ENCODE measurements around the gene FADS3. TPM values are rescaled to one million over a fixed set of nuclear protein-coding genes. Genes with fewer than 3 reads are reported as not detected.

FADS3 gene
- total RNA-seq, 2 experiments from 2014 or later = 7.2 to 10.1 TPM

GRCh38 chr11:61829806-61830205 is 61.5 kb downstream of the FADS3 start:
- POLR2A ChIA-PET = interaction anchor here (1.0 to 1.2 kb wide), 2 partner anchors 15 to 22 kb away, joined by 3 to 4 read pairs; no protein-coding TSS in a partner anchor
- Mint-ChIP-seq H3K9me3 (ENCODE audit: low read depth) (no peaks in the 10 kb centered on the region), H3K27ac (no peak overlapping the region), H3K36me3 (ENCODE audit: low read depth) (peaks cover 14% of the 10 kb centered on the region), H3K27me3 (peaks cover 38% of the 10 kb centered on the region), H3K4me1 (peaks cover 29% of the 10 kb centered on the region), H3K4me3 (peak overlapping the region; percentile 84)
- intact Hi-C loops (cut with DNase I, micrococcal nuclease) = no loop called here
- CTCF ChIA-PET = interaction anchor here (0.5 to 2.0 kb wide), 4 partner anchors 12 to 251 kb away, joined by 3 to 8 read pairs (median 4); partner anchors contain the start of genes FADS1 and FEN1
- DNase-seq = no peak
- ATAC-seq = no peak

GRCh38 chr11:61828629-61829407 is 62.5 kb downstream of the FADS3 start:
- Mint-ChIP-seq H3K27me3 (peaks cover 40% of the 10 kb centered on the region), H3K27ac (peak overlapping the region; percentile 74), H3K4me3 (peak overlapping the region; percentile 84), H3K36me3 (ENCODE audit: low read depth) (peaks cover 13% of the 10 kb centered on the region), H3K9me3 (ENCODE audit: low read depth) (no peaks in the 10 kb centered on the region), H3K4me1 (peaks cover 19% of the 10 kb centered on the region)
- ChIA-PET CTCF (interaction anchor here (0.6 to 2.0 kb wide), 10 partner anchors 11 to 531 kb away, joined by 3 to 8 read pairs (median 4); partner anchors contain the start of genes FADS1 and FEN1), POLR2A (interaction anchor here (1.0 to 1.2 kb wide), 2 partner anchors 14 to 21 kb away, joined by 3 to 4 read pairs; no protein-coding TSS in a partner anchor)
- peak; percentile 48 for ATAC-seq
- intact Hi-C loops (cut with DNase I, micrococcal nuclease) = no loop called here
- DNase-seq = peak; percentile 64

GRCh38 chr11:61828379-61828628 is 63.0 kb downstream of the FADS3 start:
- DNase-seq (no peak), ATAC-seq (no peak)
- Mint-ChIP-seq H3K4me1 (peaks cover 14% of the 10 kb centered on the region), H3K27me3 (peaks cover 40% of the 10 kb centered on the region), H3K9me3 (ENCODE audit: low read depth) (no peaks in the 10 kb centered on the region), H3K27ac (peak overlapping the region; percentile 74), H3K4me3 (peak overlapping the region; percentile 84), H3K36me3 (ENCODE audit: low read depth) (peaks cover 8% of the 10 kb centered on the region)
- ChIA-PET CTCF (interaction anchor here (1.0 to 2.0 kb wide), 4 partner anchors 11 to 36 kb away, joined by 4 to 8 read pairs (median 6); partner anchors contain the start of genes FADS1 and FEN1), POLR2A (no interaction called here)
- intact Hi-C loops (cut with DNase I, micrococcal nuclease) = no loop called here

- Mint-ChIP-seq H3K27ac (peak within 1 kb of the TSS; percentile 74), H3K27me3 (peaks cover 40% of the 10 kb centered on the region), H3K36me3 (ENCODE audit: low read depth) (peaks cover 8% of the 10 kb centered on the region), H3K4me3 (peak within 1 kb of the TSS; percentile 84), H3K4me1 (peaks cover 12% of the 10 kb centered on the region), H3K9me3 (ENCODE audit: low read depth) (no peaks in the 10 kb centered on the region)
- CTCF ChIA-PET = interaction anchor here (0.6 to 2.0 kb wide), 4 partner anchors 10 to 512 kb away, joined by 3 to 8 read pairs (median 6); partner anchors contain the start of gene FADS1
- intact Hi-C loops (cut with DNase I, micrococcal nuclease) = loop anchor here in 1 of 2 experiments (1.0 kb wide), 2 partner anchors 10 to 35 kb away; partner anchors contain the start of genes FADS1, FEN1 and TMEM258
- peak; percentile 86 for ATAC-seq
- POLR2A ChIA-PET = no interaction called here
- peak; percentile 90 for DNase-seq
Observed at GRCh38 chr11:61827571-61828378, 63.6 kb downstream of the FADS3 start, which contains the start of gene FADS2. TSS of gene FADS2 (plus strand) at chr11:61828300. CDS start at chr11:61828391, 91 bp downstream.

DNA sequence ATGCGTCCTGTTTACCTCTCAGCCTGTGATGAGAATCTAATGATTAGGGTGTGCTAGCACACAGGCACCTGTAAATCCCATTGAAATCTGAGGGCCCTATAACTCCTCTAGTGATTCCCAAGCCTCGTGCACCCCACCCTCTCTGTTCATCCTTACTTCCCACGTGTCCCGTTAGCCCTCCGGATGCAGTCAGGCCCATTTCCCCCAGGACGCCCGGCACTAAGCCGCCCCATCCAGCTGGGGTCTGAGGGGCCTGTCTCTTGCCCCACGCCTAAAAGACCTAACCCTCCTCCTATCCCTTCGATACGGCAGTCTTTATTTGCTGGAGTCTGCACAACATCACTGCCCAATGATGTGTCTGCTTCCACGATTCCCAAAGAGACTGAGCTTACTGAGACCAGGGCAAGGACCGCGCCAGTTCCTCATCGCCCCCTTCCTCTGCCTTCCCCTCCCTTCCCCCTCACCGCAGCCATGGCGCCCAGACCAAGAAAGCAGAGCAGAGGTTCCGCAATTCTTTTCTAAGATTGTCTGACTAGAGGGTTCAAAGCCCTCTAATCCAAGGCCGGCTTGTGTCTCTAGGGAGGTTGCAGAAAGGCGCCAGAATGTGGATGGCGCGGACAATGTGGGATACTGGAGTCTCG is 64.3 kb downstream of the FADS3 start:
- ATAC-seq = no peak

More for the DNA sequence above, 64.3 kb downstream of the FADS3 start:
- Mint-ChIP-seq H3K27me3 (peaks cover 37% of the 10 kb centered on the region), H3K9me3 (ENCODE audit: low read depth) (no peaks in the 10 kb centered on the region), H3K4me3 (peak overlapping the region; percentile 84), H3K4me1 (peaks cover 12% of the 10 kb centered on the region), H3K27ac (peak overlapping the region; percentile 63), H3K36me3 (ENCODE audit: low read depth) (peaks cover 8% of the 10 kb centered on the region)
- ChIA-PET CTCF (interaction anchor here (1.3 kb wide), 1 partner anchor 11 kb away, joined by 3 read pairs; no protein-coding TSS in a partner anchor), POLR2A (no interaction called here)
- DNase-seq = peak; percentile 26
- intact Hi-C loops (cut with DNase I, micrococcal nuclease) = loop anchor here in 1 of 2 experiments (1.0 kb wide), 2 partner anchors 10 to 35 kb away; partner anchors contain the start of genes FADS1, FEN1 and TMEM258

Small RNA genes within 50 kb of the gene (microRNA-seq; reads per million reads assigned to microRNA genes)
- gene MIR6746 (ENCODE audit: borderline replicate concordance) = not detected

Other genes with a start within 250 kb of the FADS3 start
- gene DAGLA, start 211.2 kb downstream of the FADS3 start, total RNA-seq = under 1 TPM; 0.09 to 0.14 TPM
- gene MYRF, start 138.9 kb downstream of the FADS3 start, total RNA-seq = under 1 TPM; 0.25 to 0.57 TPM
- gene TMEM258, start 98.9 kb downstream of the FADS3 start, total RNA-seq = 100 to 1,000 TPM; 172 to 176 TPM
- gene FEN1, start 98.6 kb downstream of the FADS3 start, total RNA-seq = 100 to 1,000 TPM in 1 of 2 experiments, 10 to 100 TPM in 1; 70.0 to 108 TPM
- 10 to 100 TPM; 18.9 to 23.7 TPM for gene FADS1, start 74.5 kb downstream of the FADS3 start, total RNA-seq
- gene FADS2, start 63.2 kb downstream of the FADS3 start, total RNA-seq = 10 to 100 TPM; 51.0 to 58.4 TPM
- under 1 TPM in 1 of 2 experiments, not detected in 1; 0.09 TPM for gene RAB3IL1, start 26.0 kb upstream of the FADS3 start, total RNA-seq
- gene BEST1, start 58.8 kb upstream of the FADS3 start, total RNA-seq = under 1 TPM; 0.37 to 0.65 TPM
- gene FTH1, start 76.1 kb upstream of the FADS3 start, total RNA-seq = 100 to 1,000 TPM; 777 to 914 TPM
- gene INCENP, start 232.5 kb upstream of the FADS3 start, total RNA-seq = 100 to 1,000 TPM; 125 to 140 TPM

Data from activated CD4-positive, alpha-beta T cell treated with anti-CD3 and anti-CD28 coated beads for 36 hours (primary cell).